HG02852 (cell line): ENCODE measurements around the gene SH3BP2.

ENCODE experiments used
- ATAC-seq: cut with Tn5 transposase; IDR thresholded peaks from one replicate; pipeline ENCODE4 v1.9.1; 2021; ENCODE audit warnings: mild to moderate bottlenecking, moderate library complexity; ENCODE audit not compliant: unreplicated experiment

Gene SH3BP2

DNA sequence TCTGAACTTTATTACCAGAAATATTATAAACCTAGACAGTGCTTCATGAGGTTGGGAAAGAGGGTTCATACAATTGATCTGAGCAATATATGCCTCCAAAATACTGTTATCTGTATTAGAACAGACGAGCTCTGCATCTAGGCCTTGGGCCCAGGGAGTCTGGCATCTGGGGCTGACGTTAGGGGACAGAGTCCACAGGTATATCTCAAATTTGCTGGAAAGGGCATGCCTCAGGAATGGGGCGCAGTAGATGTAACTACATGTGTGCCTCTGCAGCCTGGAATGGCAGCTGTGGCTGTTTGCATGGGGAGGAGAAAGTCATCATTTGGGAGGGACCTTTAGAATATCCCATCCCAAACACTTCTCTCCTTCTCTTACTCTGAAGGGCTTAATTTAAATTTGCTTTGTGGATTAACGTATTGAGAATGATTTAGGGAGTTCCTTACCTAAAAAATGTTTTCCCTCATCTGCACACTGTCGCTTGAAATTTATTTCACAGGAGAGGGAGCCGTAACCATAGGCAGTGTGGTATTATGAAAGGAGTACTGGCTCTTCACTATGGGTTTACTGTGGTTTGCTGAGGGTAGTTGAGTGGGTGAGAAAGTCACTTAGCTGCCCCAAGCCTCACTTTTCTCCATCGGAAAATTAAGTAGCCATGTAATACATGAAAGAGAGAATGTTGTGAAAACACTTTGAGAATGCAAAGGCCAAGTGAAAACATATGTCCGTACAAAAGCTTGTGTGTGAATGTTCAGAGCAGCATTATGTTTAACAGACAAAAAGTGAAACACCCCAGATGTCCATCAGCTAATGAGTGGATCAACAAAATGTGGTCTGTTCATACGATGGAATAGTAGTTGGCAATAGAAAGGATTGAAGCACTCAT lies 56.6 kb downstream of the SH3BP2 start:
- ATAC-seq = no peak

DNA sequence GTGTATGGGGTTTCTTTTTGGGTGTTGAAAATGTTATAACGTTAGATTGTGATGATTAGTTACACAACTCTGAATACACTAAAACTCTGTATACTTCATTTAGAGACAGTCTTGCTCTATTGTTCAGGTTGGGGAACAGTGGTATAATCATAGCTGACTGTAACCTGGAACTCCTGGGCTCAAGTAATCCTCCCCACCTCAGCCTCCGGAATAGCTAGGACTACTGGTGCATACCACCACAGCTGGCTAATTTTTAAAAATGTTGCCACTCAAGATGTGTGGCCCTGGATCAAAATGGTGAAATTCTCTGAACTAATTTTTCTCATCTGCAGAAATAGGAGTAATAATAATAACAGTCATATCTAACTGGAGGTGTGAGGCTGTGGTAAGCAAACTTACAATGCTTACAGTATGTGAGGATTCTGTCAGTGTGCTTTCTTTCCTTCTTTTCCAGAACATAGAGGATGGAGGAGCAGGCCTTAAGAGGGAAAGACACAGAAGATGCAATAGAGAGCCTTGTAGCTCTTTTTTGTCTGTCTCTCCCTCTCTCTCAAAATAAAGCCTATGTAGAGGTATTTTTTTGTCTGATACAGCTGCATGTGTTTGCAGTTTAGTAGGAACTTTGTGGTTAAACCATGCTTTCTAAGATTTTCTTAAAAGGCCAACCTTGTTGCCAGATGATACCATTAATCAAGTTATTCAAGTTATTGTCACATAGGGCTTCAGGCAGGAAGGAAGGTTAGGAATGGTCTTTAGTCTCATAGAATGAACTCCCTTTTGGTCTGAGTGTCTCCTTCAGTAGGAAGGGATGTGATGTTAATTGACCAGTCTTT lies 58.3 kb downstream of the SH3BP2 start:
- no peak for ATAC-seq

DNA sequence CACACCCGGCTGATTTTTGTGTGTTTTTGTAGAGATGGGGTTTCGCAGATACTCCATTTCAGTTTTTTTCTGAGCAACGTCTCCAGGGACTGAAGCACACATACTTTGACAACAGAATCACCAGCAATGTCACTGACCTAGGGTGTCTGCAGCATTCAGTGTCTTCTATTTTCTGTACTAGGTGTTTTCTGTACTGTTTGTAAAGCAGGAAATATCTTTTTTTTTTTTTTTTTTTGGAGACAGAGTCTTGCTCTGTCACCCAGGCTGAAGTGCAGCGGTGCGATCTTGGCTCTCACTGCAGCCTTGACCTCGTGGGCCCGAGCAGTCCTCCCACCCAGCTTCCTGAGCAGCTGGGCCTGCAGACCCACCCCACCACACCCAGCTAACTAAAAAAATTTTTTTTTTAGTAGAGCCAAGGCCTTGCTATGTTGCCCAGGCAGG lies 59.6 kb downstream of the SH3BP2 start:
- peak; percentile 67 for ATAC-seq

DNA sequence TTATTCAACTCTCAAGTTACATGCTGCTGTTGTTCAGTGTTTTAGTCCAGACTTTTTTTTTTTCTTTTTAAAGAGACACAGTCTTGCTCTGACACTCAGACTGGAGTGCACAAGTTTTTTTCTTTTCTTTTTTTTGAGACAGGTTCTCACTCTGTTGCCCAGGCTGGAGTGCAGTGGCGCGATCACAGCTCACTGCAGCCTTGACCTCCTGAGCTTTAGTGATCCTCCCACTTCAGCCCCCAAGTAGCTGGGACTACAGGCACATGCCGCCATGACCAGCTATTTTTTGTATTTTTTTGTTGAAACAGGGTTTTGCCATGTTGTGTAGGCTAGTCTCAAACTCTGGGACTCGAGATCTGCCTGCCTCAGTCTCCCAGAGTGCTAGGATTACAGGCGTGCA lies 62.7 kb downstream of the SH3BP2 start:
- no peak for ATAC-seq

DNA sequence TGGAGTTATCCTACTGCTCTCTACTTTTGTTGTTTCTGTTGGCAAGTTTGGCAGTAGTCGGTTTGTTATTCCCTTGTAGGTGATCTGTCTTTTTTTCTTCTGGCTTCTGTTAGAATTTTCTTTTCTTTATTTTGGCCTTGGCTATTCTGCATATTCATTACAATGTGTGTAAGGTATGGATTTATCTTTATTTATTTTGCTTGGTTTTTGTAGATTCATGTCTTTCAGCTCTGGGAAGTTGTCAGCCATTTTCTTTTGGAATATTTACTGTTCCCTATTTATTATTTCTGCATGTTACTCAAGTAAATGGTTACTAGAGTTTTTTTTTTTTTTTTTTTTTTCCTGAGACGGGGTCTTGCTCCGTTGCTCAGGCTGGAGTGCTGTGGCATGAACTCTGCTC lies 63.4 kb downstream of the SH3BP2 start:
- ATAC-seq = no peak

DNA sequence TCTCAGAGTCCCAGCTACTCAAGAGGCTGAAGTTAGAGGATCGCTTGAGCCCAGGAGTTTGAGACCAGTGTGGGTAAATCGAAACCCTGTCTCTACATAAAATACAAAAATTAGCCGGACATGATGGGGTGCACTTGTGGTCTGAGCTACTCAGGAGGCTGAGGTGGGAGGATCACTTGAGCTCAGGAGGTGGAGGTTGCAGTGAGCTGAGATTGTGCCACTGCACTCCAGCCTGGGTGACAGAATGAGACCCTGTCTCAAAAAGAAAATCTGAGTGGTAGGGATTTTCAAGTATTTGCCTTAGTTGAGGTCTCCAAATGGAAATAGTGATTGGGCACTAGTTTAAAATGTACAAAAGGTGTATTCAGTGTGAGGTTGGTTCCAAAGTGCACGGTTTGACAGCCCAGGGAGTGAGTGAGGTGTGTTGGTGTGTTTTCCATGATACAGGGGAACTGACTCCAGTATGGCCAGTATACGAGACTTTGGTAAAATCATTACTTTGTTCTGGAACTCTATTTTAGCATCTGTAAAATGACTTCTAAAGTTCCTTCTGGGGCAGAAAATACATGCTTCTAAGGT lies 64.6 kb downstream of the SH3BP2 start:
- ATAC-seq = no peak

DNA sequence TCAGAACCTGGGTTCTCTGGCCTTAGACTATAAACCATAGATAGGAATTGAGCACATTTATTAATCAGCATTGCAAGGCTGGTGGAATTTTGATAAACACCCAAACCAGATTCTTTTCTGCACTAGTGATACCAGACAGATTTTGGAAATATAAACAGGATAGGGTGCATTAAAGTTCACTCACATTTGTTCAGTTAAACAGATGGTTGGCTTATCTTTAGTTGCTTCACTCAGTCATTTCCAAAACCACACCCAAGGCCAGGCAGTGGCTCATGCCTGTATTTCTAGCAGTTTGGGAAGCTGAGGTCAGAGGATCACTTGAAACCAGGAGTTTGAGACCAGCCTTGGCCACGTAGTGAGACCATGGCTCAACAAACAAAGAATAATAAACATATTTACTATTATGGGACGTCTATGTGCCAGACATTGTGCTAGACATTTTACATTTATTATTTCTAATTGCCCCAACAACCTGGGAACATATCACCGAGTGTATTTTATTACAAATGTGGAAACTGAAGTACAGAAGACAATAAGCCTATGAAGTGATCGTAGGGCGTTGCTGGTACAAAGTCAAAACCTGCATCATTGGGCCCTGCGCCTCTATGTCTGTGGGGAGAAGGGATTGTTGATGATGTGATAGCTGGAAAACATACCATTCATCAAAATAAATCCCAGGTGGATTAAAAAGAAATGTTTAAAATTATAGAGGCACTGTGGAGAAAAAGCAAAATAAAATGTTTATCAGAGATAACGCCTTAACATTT lies 65.7 kb downstream of the SH3BP2 start:
- ATAC-seq = no peak

DNA sequence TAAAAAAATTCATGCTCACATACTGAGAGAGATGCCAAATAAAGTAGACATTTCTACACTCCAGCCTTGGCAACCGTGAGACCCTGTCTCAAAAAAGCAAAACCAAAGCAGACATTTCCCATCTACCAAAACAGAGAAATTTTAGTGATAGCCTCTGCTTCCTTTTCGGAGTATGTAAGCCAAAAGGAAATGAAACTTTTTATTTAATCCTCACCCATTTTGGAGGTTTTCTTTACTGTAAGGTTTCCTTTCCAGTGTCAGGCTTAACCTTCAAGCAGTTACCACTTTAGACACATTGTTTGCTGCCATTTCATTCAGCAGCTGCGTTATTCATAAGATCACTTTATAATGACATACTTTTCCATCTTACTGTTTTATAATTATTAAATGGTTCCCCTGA lies 66.6 kb downstream of the SH3BP2 start:
- no peak for ATAC-seq

DNA sequence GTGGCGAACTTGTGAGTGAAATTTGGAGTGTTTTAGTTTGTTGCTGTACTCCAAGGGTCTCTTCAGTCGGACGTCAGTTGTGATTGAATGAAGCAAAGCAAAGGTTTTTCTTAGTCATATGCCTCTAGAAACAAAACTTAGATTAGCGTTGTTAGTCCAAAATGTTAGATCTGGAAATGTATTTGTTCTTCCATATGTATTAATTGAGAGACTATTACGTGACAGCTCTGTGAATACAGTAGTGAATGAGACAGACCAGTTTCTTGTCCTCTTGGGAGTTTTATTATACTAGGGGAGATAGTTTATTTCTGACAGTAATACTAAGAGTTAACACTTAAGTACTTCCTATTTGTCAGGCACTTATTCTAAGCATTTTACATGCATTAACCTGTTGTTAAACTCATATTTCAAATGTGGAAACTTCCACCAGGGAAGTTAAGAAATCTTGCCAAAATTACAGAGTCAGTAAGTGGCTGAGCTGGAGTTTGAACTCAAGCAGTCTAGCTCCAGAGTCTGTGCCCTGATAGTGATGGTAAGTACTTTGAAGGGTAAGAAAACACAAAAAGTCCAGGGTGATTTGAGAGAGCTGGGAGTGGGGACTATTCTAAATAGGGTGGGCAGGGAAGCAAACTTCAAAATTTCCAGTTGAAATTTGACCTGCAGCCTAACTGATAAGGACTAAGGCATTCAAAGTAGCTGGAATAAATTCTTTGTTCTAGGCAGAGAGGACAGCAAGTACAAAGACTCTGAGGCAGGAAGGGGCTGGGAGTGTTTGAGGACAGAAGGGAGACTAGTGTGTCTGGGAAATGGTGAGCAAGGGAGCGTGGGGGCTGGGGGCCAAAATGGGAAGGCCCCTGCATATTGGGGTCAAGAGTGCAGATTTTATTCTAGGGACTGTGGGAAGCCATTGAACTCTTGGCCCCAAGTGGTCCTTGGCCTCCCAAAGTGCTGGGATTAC lies 67.8 kb downstream of the SH3BP2 start:
- no peak for ATAC-seq

DNA sequence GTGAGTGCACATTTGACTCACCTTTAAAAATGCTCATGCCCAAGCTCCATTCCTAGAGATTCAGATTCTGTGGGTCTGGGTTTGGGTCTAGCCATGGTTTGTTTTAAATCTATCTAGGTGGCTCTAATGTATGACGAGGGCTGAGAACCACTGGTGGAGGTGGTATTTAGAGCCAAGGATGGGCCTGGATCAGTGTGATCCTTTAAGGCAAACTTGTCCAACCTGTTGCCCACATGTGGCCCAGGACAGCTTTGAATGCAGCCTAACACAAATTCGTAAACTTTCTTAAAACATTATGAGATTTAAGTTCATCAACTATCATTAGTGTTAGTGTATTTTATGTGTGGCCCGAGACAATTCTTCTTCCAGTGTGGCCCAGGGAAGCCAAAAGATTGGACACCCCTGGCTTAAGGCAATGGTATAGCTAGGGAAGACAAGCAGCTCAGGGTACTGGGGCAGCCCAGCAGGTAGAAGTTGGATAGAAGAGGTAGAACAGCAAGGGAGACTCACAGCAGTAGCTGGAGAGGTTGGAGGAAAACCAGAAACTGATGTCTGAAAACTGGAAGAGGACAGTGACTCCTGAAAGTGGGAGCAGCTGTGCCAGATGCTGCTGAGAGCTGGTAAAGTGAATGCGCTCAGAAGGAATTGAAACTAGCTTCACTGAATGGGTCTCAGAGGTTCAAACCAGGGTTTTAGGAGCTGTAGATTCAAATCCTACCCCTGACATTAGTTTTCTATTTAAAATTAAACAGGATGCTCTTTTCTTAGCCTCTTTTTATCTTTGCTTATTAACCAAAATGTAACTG lies 68.9 kb downstream of the SH3BP2 start:
- no peak for ATAC-seq

DNA sequence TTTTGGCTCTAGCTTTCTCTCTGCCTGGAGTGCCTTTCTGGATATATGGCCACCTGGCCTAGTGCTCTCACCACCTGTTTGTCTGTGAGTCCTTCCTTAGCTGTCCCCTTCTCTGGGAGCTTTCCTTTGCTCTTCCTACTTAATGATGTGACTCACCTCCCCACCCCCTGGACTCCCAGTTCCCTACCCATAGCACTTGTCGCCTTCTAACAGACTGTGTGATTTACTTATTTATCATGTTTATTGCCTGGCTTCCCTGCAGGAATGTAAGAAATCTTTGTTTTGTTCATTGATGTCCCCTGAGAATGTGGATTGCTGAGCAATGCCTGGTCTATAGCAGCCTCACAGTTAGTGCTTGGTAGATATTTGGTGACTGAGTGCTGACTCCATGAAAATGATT lies 69.6 kb downstream of the SH3BP2 start:
- no peak for ATAC-seq

DNA sequence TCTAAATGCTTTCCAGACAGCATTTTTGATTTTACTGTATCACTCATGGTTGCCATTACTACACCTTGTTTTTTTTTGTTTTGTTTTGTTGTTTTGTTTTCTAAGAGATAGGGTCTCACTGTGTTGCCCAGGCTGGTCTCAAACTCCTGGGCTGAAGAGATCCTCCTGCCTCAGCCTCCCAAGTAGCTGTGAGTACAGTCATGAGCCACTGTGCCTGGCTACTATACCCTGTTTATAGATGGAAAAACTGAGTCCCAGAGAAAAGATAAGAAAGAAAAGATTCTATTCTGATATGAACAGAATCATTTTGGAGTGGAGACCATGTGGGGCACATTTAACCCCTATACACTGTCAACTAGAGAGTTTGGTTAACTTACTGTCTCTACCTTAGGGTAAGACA lies 70.8 kb downstream of the SH3BP2 start:
- no peak for ATAC-seq

DNA sequence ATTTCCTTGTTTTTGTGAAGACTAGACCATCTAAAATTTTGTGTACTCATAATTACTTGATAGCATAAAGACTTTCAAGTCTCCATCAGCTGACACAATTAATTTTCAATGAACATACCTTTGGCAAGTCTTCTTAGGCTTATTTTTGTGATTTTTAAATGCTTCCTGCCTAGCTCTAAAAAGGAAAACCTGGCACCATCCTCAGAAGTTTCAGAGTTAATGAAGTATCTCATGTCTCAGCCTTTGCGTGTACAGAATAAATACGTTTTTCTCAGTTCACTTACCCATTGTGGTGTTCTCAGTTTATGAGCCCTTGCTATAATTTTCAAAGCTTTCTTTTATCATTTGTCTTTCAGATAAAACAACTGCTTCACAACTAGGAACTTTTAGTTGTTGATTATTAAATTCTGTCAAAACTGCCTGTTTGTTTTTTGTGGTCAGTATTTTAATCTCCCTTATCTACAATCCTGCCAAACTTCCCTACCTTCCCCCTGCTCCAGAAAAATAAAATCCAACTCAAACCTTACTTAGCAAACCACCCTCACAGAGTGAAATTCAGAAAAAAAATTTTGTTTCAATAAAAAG lies 72.4 kb downstream of the SH3BP2 start:
- ATAC-seq = no peak

DNA sequence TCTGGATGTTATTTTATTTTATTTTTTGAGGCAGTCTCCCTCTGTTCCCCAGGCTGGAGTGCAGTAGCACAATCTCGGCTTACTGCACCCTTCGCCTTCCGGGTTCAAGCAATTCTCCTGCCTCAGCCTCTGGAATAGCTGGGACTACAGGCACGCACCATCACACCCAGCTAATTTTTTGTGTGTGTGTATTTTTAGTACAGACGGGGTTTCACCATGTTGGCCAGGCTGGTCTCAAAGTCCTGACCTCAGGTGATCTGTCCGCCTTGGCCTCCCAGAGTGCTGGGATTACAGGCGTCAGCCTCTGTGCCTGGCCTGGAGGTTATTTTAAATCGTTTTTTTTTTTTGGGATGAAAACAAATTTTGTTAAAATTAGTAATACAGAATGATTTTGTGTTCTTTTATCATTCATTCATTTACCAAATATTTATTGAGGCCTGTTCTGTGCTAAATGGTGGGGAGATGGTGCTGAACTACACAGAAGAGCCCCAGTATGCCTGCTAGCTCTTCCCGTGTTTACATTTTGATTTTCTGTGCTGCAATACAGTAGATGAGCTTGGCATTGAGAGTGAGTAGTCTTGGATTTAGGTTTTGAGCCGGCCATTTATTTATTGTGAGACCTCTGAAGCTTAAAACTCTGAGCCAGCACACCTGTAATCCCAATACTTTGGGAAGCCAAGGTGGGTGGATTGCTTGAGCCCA lies 73.4 kb downstream of the SH3BP2 start:
- no peak for ATAC-seq

DNA sequence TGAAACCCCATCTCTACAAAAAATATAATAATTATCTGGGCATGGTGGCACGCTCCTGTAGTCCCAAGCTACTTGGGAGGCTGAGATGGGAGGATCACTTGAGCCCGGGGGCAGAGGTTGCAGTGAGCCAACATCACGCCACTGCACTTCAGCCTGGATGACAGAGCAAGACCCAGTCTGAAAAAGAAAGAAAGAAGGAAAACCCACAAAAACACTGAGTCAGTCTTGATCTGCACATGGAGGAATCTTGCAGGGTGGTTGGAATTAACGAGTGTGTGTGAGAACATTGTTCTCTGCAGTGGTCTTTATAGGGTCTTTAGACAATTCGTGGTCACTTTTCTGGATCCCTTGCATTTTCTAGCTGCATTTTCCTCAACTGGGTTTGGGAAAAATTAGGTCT lies 74.0 kb downstream of the SH3BP2 start:
- no peak for ATAC-seq

DNA sequence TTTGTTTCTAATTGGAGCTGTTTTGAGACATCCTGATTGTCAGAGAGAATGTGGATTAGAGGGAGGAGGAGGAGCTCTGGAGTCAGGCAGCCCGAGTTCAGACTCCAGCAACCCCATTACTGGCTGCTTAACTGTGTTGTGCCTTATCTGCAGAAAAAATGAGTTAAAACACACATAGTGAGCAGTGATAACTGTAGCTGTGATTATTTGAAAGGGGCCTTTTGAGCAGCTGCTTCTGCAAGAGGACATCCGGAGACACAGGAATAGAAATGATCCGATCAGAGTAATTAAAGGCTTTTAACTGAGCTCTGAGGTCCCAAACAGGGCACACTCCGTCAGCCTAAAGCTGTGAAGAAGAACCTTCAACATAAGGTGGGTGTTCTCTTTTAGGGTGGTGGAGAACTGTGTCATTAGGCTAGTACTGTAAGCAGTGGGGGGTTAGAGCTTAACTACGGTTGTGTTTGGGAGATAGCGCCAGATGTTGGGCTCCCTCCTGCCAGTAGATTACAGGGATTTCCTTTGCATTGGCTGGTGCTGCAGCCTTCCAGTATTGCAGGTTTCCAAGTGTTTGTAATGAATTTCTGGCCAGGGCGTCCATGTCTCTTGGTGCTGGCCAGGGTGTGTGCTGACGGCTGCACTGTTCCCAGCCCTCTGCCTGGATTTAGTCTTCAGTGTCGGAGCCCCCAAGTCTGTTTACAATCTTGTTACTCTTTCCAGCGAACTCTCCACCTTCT lies 75.0 kb downstream of the SH3BP2 start:
- no peak for ATAC-seq

DNA sequence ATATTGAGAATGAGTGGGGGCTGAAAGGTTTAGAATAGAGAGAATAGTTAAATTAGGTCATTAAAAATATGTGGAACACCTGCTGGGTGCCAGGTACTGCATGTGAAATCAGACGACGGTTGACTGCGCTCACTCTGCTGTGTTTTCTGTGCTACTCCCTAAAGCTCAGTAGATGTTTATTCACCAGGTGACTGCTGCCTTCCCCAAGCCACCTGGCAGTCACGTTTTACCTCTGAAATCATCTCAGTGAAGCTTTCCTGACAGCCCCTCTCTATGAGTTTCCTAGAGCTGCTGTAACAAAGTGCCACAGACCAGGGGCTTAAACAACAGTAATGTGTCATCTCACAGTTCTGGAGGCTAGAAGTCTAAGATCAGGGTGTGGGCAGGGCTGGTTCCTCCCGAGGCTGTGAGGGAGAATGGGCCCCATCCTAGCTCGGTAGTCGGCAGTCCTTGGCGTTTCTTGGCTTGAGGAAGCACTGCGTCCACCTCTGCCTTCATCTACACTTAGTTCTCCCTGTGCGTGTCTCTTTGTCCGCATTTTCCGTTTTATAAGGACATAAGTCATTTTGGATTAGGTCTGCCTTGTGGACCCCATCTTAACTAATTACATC lies 76.1 kb downstream of the SH3BP2 start:
- ATAC-seq = no peak
